Stimulated activated CD8-positive, alpha-beta memory T cell treated with anti-CD3 and anti-CD28 coated beads, Interleukin-2, amount 100 ng/mL, for 48 hours (primary cell): ENCODE results near the gene RALGDS.
"Not testable (repeated sequence)": the region's sequence is repeated elsewhere in the genome, so short reads cannot be mapped to it uniquely, and the experiment has no call there.

Experiments used
- DNase-seq, 2 donors: peaks; one replicate each; pipeline ENCODE4 v3.0.0-alpha.2; 2020; ENCODE audit warnings: low read depth in 2 of 2

RALGDS gene

GRCh38 chr9:133106511-133107244, 14.4 kb downstream of the RALGDS start:
- DNase-seq: no peak

GRCh38 chr9:133105461-133105770, 15.6 kb downstream of the RALGDS start:
- no peak for DNase-seq

- DNase-seq: no peak
Observed at GRCh38 chr9:133104718-133105460, 16.2 kb downstream of the RALGDS start.

GRCh38 chr9:133103987-133104505, 17.0 kb downstream of the RALGDS start:
- DNase-seq: no peak

GRCh38 chr9:133103183-133103986, 17.7 kb downstream of the RALGDS start:
- DNase-seq: peak in 1 of 2 donors; percentile 34

GRCh38 chr9:133102190-133103021, 18.6 kb downstream of the RALGDS start:
- DNase-seq: no peak

GRCh38 chr9:133101356-133102189, 19.5 kb downstream of the RALGDS start:
- no peak for DNase-seq

- no peak for DNase-seq
Observed at GRCh38 chr9:133100506-133101355, 20.3 kb downstream of the RALGDS start.

GRCh38 chr9:133099726-133100505, 21.1 kb downstream of the RALGDS start:
- DNase-seq: no peak

- DNase-seq: no peak
Observed at GRCh38 chr9:133098871-133099270, 22.2 kb downstream of the RALGDS start.

GRCh38 chr9:133098104-133098754, 22.8 kb downstream of the RALGDS start:
- DNase-seq: no peak

GRCh38 chr9:133094842-133095393, 26.1 kb downstream of the RALGDS start:
- DNase-seq: no peak

GRCh38 chr9:133094351-133094750, 26.7 kb downstream of the RALGDS start:
- DNase-seq: not testable (repeated sequence)

- no peak for DNase-seq
Observed at GRCh38 chr9:133090752-133091385, 30.2 kb downstream of the RALGDS start.

- no peak for DNase-seq
Observed at GRCh38 chr9:133090187-133090586, 30.9 kb downstream of the RALGDS start.

- DNase-seq: no peak
Observed at GRCh38 chr9:133089271-133089671, 31.8 kb downstream of the RALGDS start.

GRCh38 chr9:133088756-133089155, 32.3 kb downstream of the RALGDS start:
- no peak for DNase-seq
